BE2C (cell line): ENCODE measurements around the gene NCOA7.
A peak's percentile ranks its signal among the peaks of the same experiment; 100 is the strongest.

Source experiments
- DNase-seq: peaks from one replicate; pipeline ENCODE4 v3.0.0-alpha.2; 2020
- H3K27me3 ChIP-seq: fragments of 250-450 bp; sonication (Bioruptor Pico); 2 replicates; pipeline ENCODE4 v1.5.1; 2020; ENCODE audit warnings: mild to moderate bottlenecking
- H3K36me3 ChIP-seq: fragments of 250-450 bp; sonication (Bioruptor Pico); 2 replicates; pipeline ENCODE4 v1.5.1; 2020; ENCODE audit warnings: mild to moderate bottlenecking
- H3K4me1 ChIP-seq: fragments of 250-450 bp; sonication (Bioruptor Pico); 2 replicates; pipeline ENCODE4 v1.5.1; 2020
- H3K4me3 ChIP-seq: 2 replicates; pipeline ENCODE4 v1.5.1; 2011; ENCODE audit warnings: low read depth, low read length
- H3K9me3 ChIP-seq: fragments of 250-450 bp; sonication (Bioruptor Pico); 2 replicates; pipeline ENCODE4 v1.5.1; 2020
- CTCF ChIP-seq: IDR thresholded peaks from 2 replicates; pipeline ENCODE4 v1.5.1; 2012; ENCODE audit warnings: mild to moderate bottlenecking, low read depth, low read length

NCOA7 gene

GRCh38 chr6:125779924-125780539, 10.7 kb upstream of the NCOA7 start:
- no peaks in the 10 kb centered on the region for H3K9me3 ChIP-seq

GRCh38 chr6:125780540-125781313, 10.0 kb upstream of the NCOA7 start:
- TF ChIP-seq CTCF, result no peak
- Histone ChIP-seq H3K9me3 (no peaks in the 10 kb centered on the region), H3K4me3 (peak overlapping the region; percentile 83), H3K27me3 (no peaks in the 10 kb centered on the region), H3K4me1 (no peaks in the 10 kb centered on the region), H3K36me3 (no peaks in the 10 kb centered on the region)
- DNase-seq, result peak; percentile 62

More at GRCh38 chr6:125779924-125780539, 10.7 kb upstream of the NCOA7 start:
- no peak for TF ChIP-seq CTCF
- peak; percentile 77 for DNase-seq
- peak overlapping the region; percentile 83 for H3K4me3 ChIP-seq
- H3K4me1 ChIP-seq, result no peaks in the 10 kb centered on the region
- no peaks in the 10 kb centered on the region for H3K36me3 ChIP-seq
- H3K27me3 ChIP-seq, result no peaks in the 10 kb centered on the region

DNA sequence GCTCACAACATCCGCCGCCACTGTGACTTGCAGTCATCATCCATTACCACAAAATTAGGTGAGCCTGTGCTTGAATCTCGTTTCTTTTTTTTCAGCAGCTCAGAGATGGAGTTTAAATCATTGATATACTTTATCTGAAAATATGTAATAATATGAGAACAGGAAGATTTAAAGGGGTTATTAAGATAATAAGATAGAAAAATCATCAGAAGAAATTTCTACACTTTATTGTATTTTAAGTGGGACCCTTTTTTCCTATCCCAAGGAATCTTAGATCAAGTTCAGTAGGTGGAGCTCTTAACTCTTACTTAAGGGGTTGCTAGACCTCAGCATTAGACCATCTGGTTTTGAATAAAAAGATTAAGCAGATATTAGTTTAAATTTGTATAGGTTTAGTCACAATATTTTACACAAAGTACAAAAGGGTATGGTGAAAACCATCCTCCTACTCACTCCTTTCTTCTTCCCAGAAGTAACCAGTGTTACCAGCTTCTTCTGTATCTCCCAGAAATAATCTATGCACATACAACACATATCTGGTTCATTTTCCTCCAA, 9.4 kb upstream of the NCOA7 start:
- no peaks in the 10 kb centered on the region for H3K9me3 ChIP-seq
- no peak for DNase-seq
- peak overlapping the region; percentile 83 for H3K4me3 ChIP-seq
- no peaks in the 10 kb centered on the region for H3K27me3 ChIP-seq
- no peaks in the 10 kb centered on the region for H3K4me1 ChIP-seq
- peak; percentile 10; the same call in 1 of the 2 replicates for TF ChIP-seq CTCF
- H3K36me3 ChIP-seq, result no peaks in the 10 kb centered on the region

DNA sequence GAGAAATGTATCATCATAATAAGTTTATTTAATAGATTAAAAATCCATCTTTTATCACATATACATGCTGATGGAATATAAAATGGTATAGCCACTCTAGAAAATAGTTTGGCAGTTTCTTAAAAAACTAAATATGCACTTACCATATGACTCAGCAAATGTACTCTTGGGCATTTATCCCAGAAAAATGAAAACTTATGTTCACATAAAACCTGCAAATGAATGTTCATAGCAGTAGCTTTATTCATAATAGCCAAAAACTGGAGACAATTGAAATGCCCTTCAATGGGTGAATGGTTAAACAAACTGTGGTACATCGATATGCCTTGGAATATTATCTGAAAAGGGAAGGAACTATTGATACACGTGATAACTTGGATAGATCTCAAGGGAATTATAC, 6.4 kb upstream of the NCOA7 start:
- TF ChIP-seq CTCF, result no peak
- H3K27me3 ChIP-seq, result no peaks in the 10 kb centered on the region
- DNase-seq, result no peak
- no peaks in the 10 kb centered on the region for H3K9me3 ChIP-seq
- H3K4me3 ChIP-seq, result no peak overlapping the region
- H3K36me3 ChIP-seq, result no peaks in the 10 kb centered on the region
- H3K4me1 ChIP-seq, result peaks cover 10% of the 10 kb centered on the region

GRCh38 chr6:125787791-125788190, 3.0 kb upstream of the NCOA7 start:
- no peak for DNase-seq
- Histone ChIP-seq H3K4me1 (peaks cover 12% of the 10 kb centered on the region), H3K9me3 (no peaks in the 10 kb centered on the region), H3K27me3 (no peaks in the 10 kb centered on the region), H3K36me3 (no peaks in the 10 kb centered on the region; the same call in 1 of the 2 replicates), H3K4me3 (no peak overlapping the region)
- TF ChIP-seq CTCF, result peak; percentile 21; the same call in 1 of the 2 replicates

DNA sequence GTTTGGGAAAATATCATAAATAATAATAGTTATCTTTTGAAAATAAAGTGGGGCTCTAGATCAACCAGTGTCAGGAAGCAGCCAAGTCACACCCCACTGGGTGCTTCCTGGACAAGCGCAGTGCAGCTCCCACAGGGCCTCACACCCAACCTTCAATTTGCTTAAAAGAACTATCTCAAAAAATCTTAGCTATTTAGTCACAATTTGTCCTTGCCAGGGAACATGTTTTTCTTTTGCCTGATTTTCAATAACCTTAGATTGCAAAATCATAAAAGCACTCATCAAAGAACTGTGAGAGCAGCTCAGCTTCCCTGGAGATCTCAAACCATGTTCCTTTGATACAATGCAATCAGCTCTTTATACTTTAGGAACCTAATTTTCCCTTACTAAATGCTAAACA, 1.6 kb upstream of the NCOA7 start:
- no peaks in the 10 kb centered on the region; the same call in 1 of the 2 replicates for H3K36me3 ChIP-seq
- H3K4me1 ChIP-seq, result peaks cover 12% of the 10 kb centered on the region
- no peaks in the 10 kb centered on the region for H3K9me3 ChIP-seq
- no peaks in the 10 kb centered on the region for H3K27me3 ChIP-seq
- no peak for DNase-seq
- no peak overlapping the region for H3K4me3 ChIP-seq
- no peak for TF ChIP-seq CTCF
